Measurements from ENCODE around the gene KCNE1. TPM values are rescaled to one million over a fixed set of nuclear protein-coding genes. Genes with fewer than 3 reads are reported as not detected.

Gene KCNE1
- total RNA-seq: 0.31 and 0.53 TPM in 2 replicates
- long read RNA-seq: 0 reads

- Mint-ChIP-seq H3K4me3 (ENCODE audit: low read depth) (no peak within 1 kb of the TSS), H3K4me1 (ENCODE audit: low read depth) (peaks cover 5% of the 10 kb centered on the region), H3K36me3 (ENCODE audit: insufficient read depth) (no peaks in the 10 kb centered on the region), H3K9me3 (ENCODE audit: low read depth) (no peaks in the 10 kb centered on the region), H3K27ac (no peak within 1 kb of the TSS), H3K27me3 (no peaks in the 10 kb centered on the region)
- TF ChIP-seq CTCF (IDR thresholded peaks at IDR 0.05; ENCODE audit: unreplicated experiment): no peak
- no peak for DNase-seq (ENCODE audit: low spot score, unreplicated experiment)
Measured at GRCh38 chr21:34511787-34512455, at the start of gene KCNE1. TSS of gene KCNE1 (minus strand) at chr21:34512210. CDS start at chr21:34449634, 62,576 bp downstream.

DNA sequence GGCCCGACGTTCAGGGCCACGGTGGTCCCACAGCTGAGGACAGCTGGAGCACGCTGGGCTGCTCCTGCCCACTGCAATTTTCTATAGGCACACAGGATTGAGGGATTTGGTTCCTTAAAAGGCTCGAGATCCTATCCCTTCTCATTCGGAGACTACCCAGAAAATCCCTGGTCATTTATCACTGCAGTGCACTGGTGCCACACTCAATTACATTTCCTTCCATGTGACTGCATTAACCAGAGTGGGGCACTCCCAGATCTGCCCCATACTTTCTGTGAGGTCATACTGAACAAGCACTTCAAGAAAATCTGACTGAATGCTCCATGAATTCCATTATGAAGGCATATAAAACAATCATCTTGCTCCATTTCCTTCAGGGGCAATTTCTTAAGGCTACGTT is 49.8 kb upstream of the KCNE1 start:
- no peak for TF ChIP-seq CTCF (IDR thresholded peaks at IDR 0.05; ENCODE audit: unreplicated experiment)
- no peaks in the 10 kb centered on the region for H3K36me3 Mint-ChIP-seq (ENCODE audit: insufficient read depth)
- no peak for DNase-seq (ENCODE audit: low spot score, unreplicated experiment)
- H3K9me3 Mint-ChIP-seq (ENCODE audit: low read depth): peaks cover 4% of the 10 kb centered on the region
- no peaks in the 10 kb centered on the region for H3K4me1 Mint-ChIP-seq (ENCODE audit: low read depth)
- H3K4me3 Mint-ChIP-seq (ENCODE audit: low read depth): no peak overlapping the region
- H3K27me3 Mint-ChIP-seq: no peaks in the 10 kb centered on the region
- no peak overlapping the region for H3K27ac Mint-ChIP-seq

DNA sequence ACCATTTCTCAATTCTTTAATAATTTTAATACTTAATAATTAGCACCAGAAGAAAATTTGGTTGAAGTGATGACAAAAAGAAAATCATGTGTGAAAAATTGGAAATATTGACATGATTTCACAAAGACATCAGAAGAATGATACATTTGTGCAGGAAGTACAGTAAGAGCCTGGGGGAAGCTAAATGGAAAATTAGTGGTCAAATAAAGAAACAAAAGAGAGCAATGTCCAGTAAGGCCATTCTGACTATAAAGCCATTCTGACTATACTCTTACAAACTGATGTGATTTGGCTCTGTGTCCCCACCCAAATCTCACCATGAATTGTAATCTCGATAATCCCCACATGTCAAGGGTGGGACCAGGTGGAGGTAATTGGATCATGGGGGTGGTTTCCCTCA is 48.6 kb upstream of the KCNE1 start:
- TF ChIP-seq CTCF (IDR thresholded peaks at IDR 0.05; ENCODE audit: unreplicated experiment): no peak
- Mint-ChIP-seq H3K27ac (no peak overlapping the region), H3K4me1 (ENCODE audit: low read depth) (no peaks in the 10 kb centered on the region), H3K27me3 (no peaks in the 10 kb centered on the region), H3K36me3 (ENCODE audit: insufficient read depth) (no peaks in the 10 kb centered on the region), H3K9me3 (ENCODE audit: low read depth) (peaks cover 4% of the 10 kb centered on the region), H3K4me3 (ENCODE audit: low read depth) (no peak overlapping the region)
- DNase-seq (ENCODE audit: low spot score, unreplicated experiment): no peak

- Mint-ChIP-seq H3K27me3 (no peaks in the 10 kb centered on the region), H3K4me1 (ENCODE audit: low read depth) (no peaks in the 10 kb centered on the region), H3K4me3 (ENCODE audit: low read depth) (no peak overlapping the region), H3K36me3 (ENCODE audit: insufficient read depth) (no peaks in the 10 kb centered on the region), H3K27ac (no peak overlapping the region), H3K9me3 (ENCODE audit: low read depth) (peaks cover 6% of the 10 kb centered on the region)
- TF ChIP-seq CTCF (IDR thresholded peaks at IDR 0.05; ENCODE audit: unreplicated experiment): no peak
- DNase-seq (ENCODE audit: low spot score, unreplicated experiment): no peak
Measured at GRCh38 chr21:34560021-34560420, 48.0 kb upstream of the KCNE1 start.

DNA sequence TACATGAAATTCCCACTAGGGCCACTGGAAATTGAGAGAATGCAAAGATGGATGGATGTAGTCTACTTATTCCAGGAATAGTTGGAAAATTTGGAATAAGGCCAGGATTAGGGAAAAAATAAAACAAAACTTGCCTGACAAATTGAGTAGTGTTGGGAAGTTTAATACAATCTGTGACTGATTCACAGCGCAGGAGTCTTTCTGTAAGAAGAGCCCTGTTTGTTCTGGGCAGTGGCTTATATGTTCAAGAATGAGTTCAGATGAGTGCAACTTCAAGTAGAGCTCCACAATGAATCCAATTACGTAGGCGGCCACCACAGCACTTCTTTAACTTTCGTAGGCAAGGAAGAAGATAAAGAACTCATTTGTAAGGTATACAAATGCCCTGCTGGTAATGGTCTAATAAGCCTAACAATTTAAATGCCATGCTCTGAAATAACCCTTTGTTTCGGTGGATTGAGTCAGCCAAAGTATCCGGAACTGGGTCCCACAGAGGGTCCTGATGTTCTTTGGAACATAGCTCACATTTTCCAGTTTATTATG is 47.1 kb upstream of the KCNE1 start:
- Mint-ChIP-seq H3K9me3 (ENCODE audit: low read depth) (peaks cover 15% of the 10 kb centered on the region), H3K27ac (no peak overlapping the region), H3K27me3 (no peaks in the 10 kb centered on the region), H3K4me1 (ENCODE audit: low read depth) (no peaks in the 10 kb centered on the region), H3K36me3 (ENCODE audit: insufficient read depth) (peaks cover 3% of the 10 kb centered on the region), H3K4me3 (ENCODE audit: low read depth) (no peak overlapping the region)
- DNase-seq (ENCODE audit: low spot score, unreplicated experiment): no peak
- no peak for TF ChIP-seq CTCF (IDR thresholded peaks at IDR 0.05; ENCODE audit: unreplicated experiment)
